Measurements from ENCODE around the gene ALDH1B1.

DNA sequence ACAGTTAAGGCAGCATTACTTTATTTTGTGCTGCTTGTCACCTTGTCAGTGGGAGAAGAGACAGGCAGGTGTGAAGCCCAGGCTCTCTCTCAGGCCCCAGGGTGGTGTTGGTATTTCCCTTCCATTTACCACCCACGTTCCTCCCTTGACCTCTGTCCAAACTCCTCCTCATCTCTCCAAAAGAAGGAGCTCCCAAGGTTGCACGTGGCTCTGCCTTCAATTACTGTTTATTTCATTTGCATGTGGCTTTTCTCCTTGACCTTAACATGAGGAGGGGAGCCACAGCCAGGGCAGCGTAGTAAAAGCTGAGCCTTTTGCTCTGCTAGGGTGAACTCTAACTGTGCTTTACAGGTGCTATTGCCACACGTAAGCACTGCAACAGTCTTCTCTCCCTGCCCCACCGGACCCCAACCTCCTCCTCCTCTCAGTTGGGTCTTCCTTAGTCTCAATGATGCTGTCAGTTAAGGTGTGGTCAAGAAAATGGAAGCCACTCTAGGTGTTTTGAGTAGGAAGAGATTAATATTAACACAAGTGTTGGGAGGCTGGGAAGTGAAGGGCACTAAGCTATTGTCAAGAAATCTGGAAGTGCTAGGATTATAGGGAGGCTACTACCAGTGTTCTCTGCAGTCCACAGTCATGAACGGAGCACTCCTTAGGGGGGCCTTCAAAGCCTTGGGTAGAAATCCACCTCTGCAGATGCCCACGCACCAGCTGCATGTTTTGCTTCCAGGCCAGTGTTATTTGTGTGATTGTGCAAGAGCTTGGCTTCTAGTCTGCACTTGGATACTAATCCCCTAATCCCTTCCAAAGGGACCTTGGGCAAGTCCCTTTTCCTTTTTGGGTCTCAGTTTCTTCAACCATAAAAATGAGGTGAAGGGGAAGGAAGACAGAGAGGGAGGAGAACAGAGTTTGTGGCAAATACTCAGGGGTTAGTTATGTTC lies 3.9 kb upstream of the ALDH1B1 start:
- TF ChIP-seq ZNF274 (IDR thresholded peaks at IDR 0.05; ENCODE audit: borderline replicate concordance, low read depth, low read length): no peak
- TF ChIP-seq DMBX1 (CRISPR knock-in tag; IDR thresholded peaks at IDR 0.05; ENCODE audit: borderline replicate concordance): no peak
- TF ChIP-seq POU5F1 (IDR thresholded peaks at IDR 0.05; ENCODE audit: borderline replicate concordance, low read depth, low read length, partially characterized antibody): no peak
- no peak for TF ChIP-seq YY1 (IDR thresholded peaks at IDR 0.05; ENCODE audit: borderline replicate concordance in 1 of 3, control insufficient read depth in 1 of 3, extremely low read depth in 1 of 3, insufficient read depth in 3 of 3, insufficient read length in 1 of 3, insufficient replicate concordance in 2 of 3, low read depth in 1 of 3, low read length in 2 of 3)
- TF ChIP-seq MLX (CRISPR knock-in tag; conservative IDR thresholded peaks at IDR 0.05): no peak
- no peak for TF ChIP-seq FOXK2 (conservative IDR thresholded peaks at IDR 0.05 in 1 of 2, IDR thresholded peaks at IDR 0.05 in 1 of 2; ENCODE audit: low read depth in 2 of 2)
- TF ChIP-seq PURB (CRISPR knock-in tag; IDR thresholded peaks at IDR 0.05; ENCODE audit: low read depth): no peak
- TF ChIP-seq NFXL1 (CRISPR knock-in tag; IDR thresholded peaks at IDR 0.05): no peak
